Glutamatergic neuron (in vitro differentiated cells): Measurements from ENCODE around the gene CCR5. TPM values are rescaled to one million over a fixed set of nuclear protein-coding genes. Genes with fewer than 3 reads are reported as not detected.

Source experiments
- DNase-seq: peaks from one replicate; pipeline ENCODE4 v3.0.0; 2022
- H3K27ac Mint-ChIP-seq: one replicate; pipeline ENCODE4 v1.8.0; 2020; ENCODE audit warnings: mild to moderate bottlenecking, mixed read lengths, inconsistent platforms; ENCODE audit not compliant: unreplicated experiment
- H3K27me3 Mint-ChIP-seq: one replicate; pipeline ENCODE4 v1.8.0; 2020; ENCODE audit warnings: mild to moderate bottlenecking, moderate library complexity, mixed read lengths, inconsistent platforms; ENCODE audit not compliant: unreplicated experiment
- H3K36me3 Mint-ChIP-seq: one replicate; pipeline ENCODE4 v1.8.0; 2020; ENCODE audit warnings: mild to moderate bottlenecking, mixed read lengths, inconsistent platforms; ENCODE audit not compliant: unreplicated experiment
- H3K4me1 Mint-ChIP-seq: one replicate; pipeline ENCODE4 v1.8.0; 2020; ENCODE audit warnings: mild to moderate bottlenecking, low read depth, mixed read lengths, inconsistent platforms; ENCODE audit not compliant: unreplicated experiment
- H3K4me3 Mint-ChIP-seq: one replicate; pipeline ENCODE4 v1.8.0; 2020; ENCODE audit warnings: mild to moderate bottlenecking, mixed read lengths, inconsistent platforms; ENCODE audit not compliant: unreplicated experiment
- H3K9me3 Mint-ChIP-seq: one replicate; pipeline ENCODE4 v1.8.0; 2020; ENCODE audit warnings: mild to moderate bottlenecking, moderate library complexity, mixed read lengths, inconsistent platforms; ENCODE audit not compliant: unreplicated experiment
- CTCF ChIP-seq: fragments of 200-600 bp; sonication (generic); IDR thresholded peaks from one replicate; pipeline ENCODE4 v1.5.0; 2021; ENCODE audit not compliant: partially characterized antibody, unreplicated experiment
- total RNA-seq: library from RNA; stranded (reverse); fragmentation: NEBNext Ultra II Directional; extraction: Animal tissue kit (Norgen Biotek cat#: 25700); gene quantifications from one replicate; pipeline ENCODE4 v1.2.1, GENCODE V29; 2021; ENCODE audit not compliant: unreplicated experiment

The CCR5 gene
- total RNA-seq, 1 donor from 2014 or later: not detected

- H3K27me3 Mint-ChIP-seq: no peaks in the 10 kb centered on the region
- H3K9me3 Mint-ChIP-seq: no peaks in the 10 kb centered on the region
- no peak overlapping the region for H3K27ac Mint-ChIP-seq
- H3K4me1 Mint-ChIP-seq: peaks cover 3% of the 10 kb centered on the region
- no peak for TF ChIP-seq CTCF
- H3K36me3 Mint-ChIP-seq: no peaks in the 10 kb centered on the region
- no peak for DNase-seq
- H3K4me3 Mint-ChIP-seq: no peak overlapping the region
Measured at GRCh38 chr3:46405301-46406019, 34.7 kb downstream of the CCR5 start.

- Mint-ChIP-seq H3K36me3 (no peaks in the 10 kb centered on the region), H3K27me3 (no peaks in the 10 kb centered on the region), H3K27ac (no peak overlapping the region), H3K4me1 (peaks cover 3% of the 10 kb centered on the region), H3K4me3 (no peak overlapping the region), H3K9me3 (no peaks in the 10 kb centered on the region)
- DNase-seq: no peak
- no peak for TF ChIP-seq CTCF
Measured at GRCh38 chr3:46406443-46406787, 35.7 kb downstream of the CCR5 start.

- H3K9me3 Mint-ChIP-seq: no peaks in the 10 kb centered on the region
- TF ChIP-seq CTCF: no peak
- H3K4me3 Mint-ChIP-seq: no peak within 1 kb of the TSS
Measured at GRCh38 chr3:46406788-46407611, 36.3 kb downstream of the CCR5 start, which contains the start of the genes CCR5AS and CCRL2. CCR5AS (minus strand) TSS chr3:46407066. CCRL2 (plus strand) TSS chr3:46407259; CDS start chr3:46408080, 821 bp downstream.

GRCh38 chr3:46407970-46408369, 37.2 kb downstream of the CCR5 start:
- Mint-ChIP-seq H3K9me3 (no peaks in the 10 kb centered on the region), H3K4me1 (peaks cover 3% of the 10 kb centered on the region), H3K36me3 (no peaks in the 10 kb centered on the region), H3K4me3 (no peak overlapping the region), H3K27me3 (no peaks in the 10 kb centered on the region), H3K27ac (no peak overlapping the region)
- DNase-seq: no peak
- TF ChIP-seq CTCF: no peak

More at GRCh38 chr3:46406788-46407611, 36.3 kb downstream of the CCR5 start, which contains the start of the genes CCR5AS and CCRL2:
- Mint-ChIP-seq H3K4me1 (peaks cover 3% of the 10 kb centered on the region), H3K36me3 (no peaks in the 10 kb centered on the region), H3K27me3 (no peaks in the 10 kb centered on the region), H3K27ac (no peak within 1 kb of the TSS)
- DNase-seq: no peak

GRCh38 chr3:46408853-46409252, 38.1 kb downstream of the CCR5 start:
- H3K27me3 Mint-ChIP-seq: no peaks in the 10 kb centered on the region
- H3K4me1 Mint-ChIP-seq: peaks cover 3% of the 10 kb centered on the region
- DNase-seq: no peak

More at GRCh38 chr3:46408853-46409252, 38.1 kb downstream of the CCR5 start:
- Mint-ChIP-seq H3K27ac (no peak overlapping the region), H3K9me3 (no peaks in the 10 kb centered on the region), H3K4me3 (no peak overlapping the region), H3K36me3 (no peaks in the 10 kb centered on the region)
- TF ChIP-seq CTCF: no peak
